ENCODE data around the gene FLVCR2. TPM values are rescaled to one million over a fixed set of nuclear protein-coding genes. Genes with fewer than 3 reads are reported as not detected.

FLVCR2 gene
- total RNA-seq, 6 donors from 2014 or later = 19.4 to 41.3 (median 31.8) TPM

- peak in 1 of 2 donors; percentile 14 for ATAC-seq (ENCODE audit: low FRiP score in 2 of 2)
- Histone ChIP-seq H3K27me3 (no peaks in the 10 kb centered on the region), H3K36me3 (no peaks in the 10 kb centered on the region), H3K27ac (no peak overlapping the region), H3K4me1 (peaks cover 0 to 4% (median 0%) of the 10 kb centered on the region in 4 donors), H3K9me3 (no peaks in the 10 kb centered on the region), H3K4me3 (no peak overlapping the region)
- WGBS, 2 donors = 56 to 74% methylated on average over 6 of the region's 6 CpGs
- TF ChIP-seq EP300 (IDR thresholded peaks at IDR 0.05) (no peak), POLR2A (IDR thresholded peaks at IDR 0.05) (no peak), CTCF (IDR thresholded peaks at IDR 0.05) (no peak), POLR2AphosphoS5 (IDR thresholded peaks at IDR 0.05) (no peak)
- peak in 1 of 2 donors; percentile 37 for DNase-seq
Observed at GRCh38 chr14:75572104-75572503, 6.3 kb upstream of the FLVCR2 start.

GRCh38 chr14:75577090-75577489 lies 1.3 kb upstream of the FLVCR2 start:
- no peak for DNase-seq
- Histone ChIP-seq H3K9me3 (no peaks in the 10 kb centered on the region), H3K4me3 (no peak overlapping the region), H3K27me3 (no peaks in the 10 kb centered on the region), H3K36me3 (no peaks in the 10 kb centered on the region), H3K4me1 (peaks cover 0 to 35% (median 15%) of the 10 kb centered on the region in 4 donors), H3K27ac (no peak overlapping the region)
- ATAC-seq (ENCODE audit: low FRiP score in 2 of 2) = no peak
- 70 to 73% methylated on average over 3 of the region's 3 CpGs for WGBS, 2 donors
- TF ChIP-seq CTCF (IDR thresholded peaks at IDR 0.05) = no peak
- TF ChIP-seq EP300 (IDR thresholded peaks at IDR 0.05) = no peak
- TF ChIP-seq POLR2AphosphoS5 (IDR thresholded peaks at IDR 0.05) = no peak
- TF ChIP-seq POLR2A (IDR thresholded peaks at IDR 0.05) = no peak

GRCh38 chr14:75577729-75578101 lies 705 bp upstream of the FLVCR2 start:
- Histone ChIP-seq H3K36me3 (no peaks in the 10 kb centered on the region), H3K27me3 (no peaks in the 10 kb centered on the region), H3K9me3 (no peaks in the 10 kb centered on the region), H3K4me3 (peak overlapping the region; percentile 46 to 73 (median 65)), H3K27ac (peak overlapping the region; percentile 76 to 88 (median 84)), H3K4me1 (peaks cover 0 to 35% (median 15%) of the 10 kb centered on the region in 4 donors)
- ATAC-seq (ENCODE audit: low FRiP score in 2 of 2) = peak; percentile 94 to 96
- TF ChIP-seq POLR2AphosphoS5 (IDR thresholded peaks at IDR 0.05) (no peak), CTCF (IDR thresholded peaks at IDR 0.05) (peak; percentile 60 to 85 (median 72))
- DNase-seq = peak in 1 of 2 donors; percentile 92
- WGBS, 2 donors = 0 to 2% methylated on average over 8 to 16 of the region's 16 CpGs

- TF ChIP-seq CTCF (IDR thresholded peaks at IDR 0.05) (peak in 5 of 6 experiments; percentile 20 to 62 (median 47)), POLR2A (IDR thresholded peaks at IDR 0.05) (peak in 3 of 4 donors; percentile 13 to 38 (median 20)), POLR2AphosphoS5 (IDR thresholded peaks at IDR 0.05) (no peak)
- WGBS, 2 donors = 18 to 27% methylated on average over 8 to 21 of the region's 21 CpGs
- no peaks in the 10 kb centered on the region for H3K36me3 ChIP-seq
- no peaks in the 10 kb centered on the region for H3K9me3 ChIP-seq
- peaks cover 0 to 35% (median 15%) of the 10 kb centered on the region in 4 donors for H3K4me1 ChIP-seq
- DNase-seq (peak; percentile 73), ATAC-seq (ENCODE audit: low FRiP score in 2 of 2) (peak; percentile 61 to 73)
- peak overlapping the region; percentile 46 to 73 (median 65) for H3K4me3 ChIP-seq
- H3K27ac ChIP-seq = peak overlapping the region; percentile 76 to 88 (median 84)
- no peaks in the 10 kb centered on the region for H3K27me3 ChIP-seq
Observed at GRCh38 chr14:75578786-75579337, 442 bp downstream of the FLVCR2 start.

GRCh38 chr14:75579338-75579864 lies 981 bp downstream of the FLVCR2 start:
- H3K27ac ChIP-seq = peak overlapping the region; percentile 76 to 88 (median 84)
- no peak for TF ChIP-seq EP300 (IDR thresholded peaks at IDR 0.05)
- peak in 1 of 4 donors; percentile 15 for TF ChIP-seq POLR2A (IDR thresholded peaks at IDR 0.05)
- peak in 1 of 2 donors; percentile 9 for TF ChIP-seq POLR2AphosphoS5 (IDR thresholded peaks at IDR 0.05)
- H3K9me3 ChIP-seq = no peaks in the 10 kb centered on the region
- H3K36me3 ChIP-seq = no peaks in the 10 kb centered on the region
- ATAC-seq (ENCODE audit: low FRiP score in 2 of 2) (peak; percentile 3 to 28), DNase-seq (peak; percentile 36 to 49)
- peak overlapping the region; percentile 46 to 73 (median 65) for H3K4me3 ChIP-seq
- 74 to 83% methylated on average over 12 to 13 of the region's 13 CpGs for WGBS, 2 donors
- H3K4me1 ChIP-seq = peaks cover 0 to 35% (median 15%) of the 10 kb centered on the region in 4 donors
- H3K27me3 ChIP-seq = no peaks in the 10 kb centered on the region
